UCSD-AML1 (cell line): ENCODE data around the gene PRR35.
A peak's percentile ranks its signal among the peaks of the same experiment; 100 is the strongest.

Source experiments
- DNase-seq: peaks from one replicate; lab custom pipeline; 2025; ENCODE audit not compliant: unreplicated experiment; lab: John Stamatoyannopoulos, UW

Gene PRR35

GRCh38 chr16:527015-527903 lies 32.9 kb upstream of the PRR35 start, which contains the start of gene CAPN15:
CAPN15 (plus strand) TSS chr16:527712; CDS start chr16:546839, 19,127 bp downstream.
- peak; percentile 97 for DNase-seq

- peak; percentile 64 for DNase-seq
Measured at GRCh38 chr16:528111-529011, 31.8 kb upstream of the PRR35 start.

- peak; percentile 64 for DNase-seq
Measured at GRCh38 chr16:529012-529575, 31.1 kb upstream of the PRR35 start.

GRCh38 chr16:530111-530817 lies 29.9 kb upstream of the PRR35 start:
- DNase-seq = no peak

GRCh38 chr16:531494-532125 lies 28.6 kb upstream of the PRR35 start:
- DNase-seq = no peak

- no peak for DNase-seq
Measured at GRCh38 chr16:533391-534123, 26.6 kb upstream of the PRR35 start.

- no peak for DNase-seq
Measured at GRCh38 chr16:534135-534534, 26.1 kb upstream of the PRR35 start.

- DNase-seq = no peak
Measured at GRCh38 chr16:534856-535445, 25.2 kb upstream of the PRR35 start.

GRCh38 chr16:535446-536405 lies 24.5 kb upstream of the PRR35 start:
- DNase-seq = no peak

- DNase-seq = no peak
Measured at GRCh38 chr16:536746-537145, 23.4 kb upstream of the PRR35 start.

- DNase-seq = no peak
Measured at GRCh38 chr16:537415-538335, 22.5 kb upstream of the PRR35 start.

GRCh38 chr16:539901-540530 lies 20.2 kb upstream of the PRR35 start:
- no peak for DNase-seq

GRCh38 chr16:540645-541340 lies 19.4 kb upstream of the PRR35 start:
- no peak for DNase-seq

GRCh38 chr16:543301-544164 lies 16.7 kb upstream of the PRR35 start:
- DNase-seq = no peak

- DNase-seq = no peak
Measured at GRCh38 chr16:544517-544916, 15.7 kb upstream of the PRR35 start.
